CD4-positive, alpha-beta memory T cell (primary cell): Measurements from ENCODE around the gene COL23A1. TPM values are rescaled to one million over a fixed set of nuclear protein-coding genes. Genes with fewer than 3 reads are reported as not detected.

ENCODE experiments used
- CTCF ChIA-PET: fragments of 350-600 bp; sonication (Branson Sonifier 250); formaldehyde crosslinking; loops from one replicate; lab custom pipeline; 2021; ENCODE audit warnings: inconsistent platforms; ENCODE audit not compliant: partially characterized antibody; lab: Charles Lee
- POLR2A ChIA-PET: fragments of 350-600 bp; sonication (Branson Sonifier 250); formaldehyde crosslinking; loops from one replicate; lab custom pipeline; 2021; ENCODE audit not compliant: partially characterized antibody; lab: Charles Lee
- DNase-seq, 5 donors: peaks; one replicate each; pipeline versions ENCODE4 v3.0.0 to v3.0.0-alpha.2; 2020 to 2022; ENCODE audit warnings: mixed read lengths in 1 of 5
- H3K27ac ChIP-seq: one replicate; pipeline ENCODE4 v1.7.0; 2013; ENCODE audit warnings: low read depth, low read length
- H3K27me3 ChIP-seq: 2 replicates; pipeline ENCODE4 v1.7.0; 2013; ENCODE audit warnings: mild to moderate bottlenecking, low read length, moderate library complexity; ENCODE audit not compliant: insufficient read depth
- H3K36me3 ChIP-seq: 2 replicates; pipeline ENCODE4 v1.7.0; 2013; ENCODE audit warnings: mild to moderate bottlenecking, low read length, moderate library complexity; ENCODE audit not compliant: insufficient read depth
- H3K4me1 ChIP-seq: 2 replicates; pipeline ENCODE4 v1.7.0; 2013; ENCODE audit warnings: mild to moderate bottlenecking, low read length, moderate library complexity; ENCODE audit not compliant: insufficient read depth
- H3K4me3 ChIP-seq, 2 donors: one replicate each; pipeline ENCODE4 v1.7.0; 2013; ENCODE audit warnings: low read length in 2 of 2, mild to moderate bottlenecking in 1 of 2
- H3K9me3 ChIP-seq, 2 donors: one replicate each; pipeline ENCODE4 v1.7.0; 2013; ENCODE audit warnings: low read length in 2 of 2, control low read depth in 1 of 2; ENCODE audit not compliant: control insufficient read depth in 1 of 2
- H3K27ac Mint-ChIP-seq, 7 donors: one replicate each; pipeline ENCODE4 v1.8.0; 2020 to 2021; ENCODE audit warnings: mixed read lengths in 7 of 7, mild to moderate bottlenecking in 6 of 7, inconsistent platforms in 3 of 7, moderate library complexity in 3 of 7
- H3K27me3 Mint-ChIP-seq, 2 donors: one replicate each; pipeline ENCODE4 v1.8.0; 2020 to 2021; ENCODE audit warnings: mixed read lengths in 2 of 2
- H3K36me3 Mint-ChIP-seq, 2 donors: one replicate each; pipeline ENCODE4 v1.8.0; 2020 to 2021; ENCODE audit warnings: mixed read lengths in 2 of 2, inconsistent platforms in 1 of 2, mild to moderate bottlenecking in 1 of 2
- H3K4me1 Mint-ChIP-seq, 4 donors: one replicate each; pipeline ENCODE4 v1.8.0; 2020 to 2021; ENCODE audit warnings: mixed read lengths in 4 of 4, mild to moderate bottlenecking in 1 of 4
- H3K4me3 Mint-ChIP-seq, 8 donors: one replicate each; pipeline ENCODE4 v1.8.0; 2020 to 2021; ENCODE audit warnings: mixed read lengths in 8 of 8, mild to moderate bottlenecking in 7 of 8, moderate library complexity in 6 of 8, inconsistent platforms in 3 of 8
- H3K9me3 Mint-ChIP-seq, 8 donors: one replicate each; pipeline ENCODE4 v1.8.0; 2020 to 2021; ENCODE audit warnings: mixed read lengths in 8 of 8, mild to moderate bottlenecking in 5 of 8, inconsistent platforms in 3 of 8, moderate library complexity in 1 of 8
- intact Hi-C: fragments of 100-400 bp; cut with micrococcal nuclease; formaldehyde crosslinking; loops from one replicate; pipeline ENCODE4 v1.15.1; 2023
- polyA plus RNA-seq, 2 donors: library from polyadenylated mRNA; unstranded; fragments of 300-500 nt; fragmentation: Illumina TruSeq; gene quantifications; one replicate each; pipeline ENCODE4 v1.2.3, GENCODE V29; 2021
- total RNA-seq, 2 experiments: library from RNA; stranded (reverse); gene quantifications; one replicate each; pipeline ENCODE4 v1.2.3, GENCODE V29; 2021

COL23A1 gene
- total and polyA plus RNA-seq, 4 experiments from 2014 or later, result 0.17 to 0.25 TPM; not detected in 2

GRCh38 chr5:178572617-178573016 is 17.6 kb downstream of the COL23A1 start:
- Histone ChIP-seq H3K27me3 (no peaks in the 10 kb centered on the region), H3K4me1 (no peaks in the 10 kb centered on the region), H3K4me3 (no peak overlapping the region), H3K9me3 (no peaks in the 10 kb centered on the region), H3K36me3 (no peaks in the 10 kb centered on the region), H3K27ac (no peak overlapping the region)
- Mint-ChIP-seq H3K9me3 (peaks cover 0 to 12% (median 4%) of the 10 kb centered on the region in 8 donors), H3K27me3 (peaks cover 19 to 29% of the 10 kb centered on the region in 2 donors), H3K27ac (no peak overlapping the region), H3K36me3 (no peaks in the 10 kb centered on the region), H3K4me1 (peaks cover 0 to 1% (median 0%) of the 10 kb centered on the region in 4 donors), H3K4me3 (no peak overlapping the region)
- DNase-seq, result no peak
- ChIA-PET POLR2A (no interaction called here), CTCF (no interaction called here)
- intact Hi-C loops, result no loop called here

GRCh38 chr5:178569485-178569884 is 20.7 kb downstream of the COL23A1 start:
- no peaks in the 10 kb centered on the region for H3K36me3 Mint-ChIP-seq
- H3K9me3 Mint-ChIP-seq, result peaks cover 0 to 12% (median 4%) of the 10 kb centered on the region in 8 donors
- Histone ChIP-seq H3K36me3 (no peaks in the 10 kb centered on the region), H3K4me3 (no peak overlapping the region), H3K27ac (no peak overlapping the region), H3K4me1 (no peaks in the 10 kb centered on the region), H3K27me3 (peaks cover 4% of the 10 kb centered on the region), H3K9me3 (no peaks in the 10 kb centered on the region)
- H3K4me1 Mint-ChIP-seq, result no peaks in the 10 kb centered on the region
- DNase-seq, result no peak
- intact Hi-C loops, result no loop called here
- H3K27me3 Mint-ChIP-seq, result peaks cover 14 to 23% of the 10 kb centered on the region in 2 donors
- POLR2A ChIA-PET, result no interaction called here
- no peak overlapping the region for H3K27ac Mint-ChIP-seq
- CTCF ChIA-PET, result no interaction called here
- H3K4me3 Mint-ChIP-seq, result no peak overlapping the region

- peaks cover 18 to 21% of the 10 kb centered on the region in 2 donors for H3K27me3 Mint-ChIP-seq
- CTCF ChIA-PET, result no interaction called here
- POLR2A ChIA-PET, result no interaction called here
Measured at GRCh38 chr5:178564811-178565550, 25.2 kb downstream of the COL23A1 start.

DNA sequence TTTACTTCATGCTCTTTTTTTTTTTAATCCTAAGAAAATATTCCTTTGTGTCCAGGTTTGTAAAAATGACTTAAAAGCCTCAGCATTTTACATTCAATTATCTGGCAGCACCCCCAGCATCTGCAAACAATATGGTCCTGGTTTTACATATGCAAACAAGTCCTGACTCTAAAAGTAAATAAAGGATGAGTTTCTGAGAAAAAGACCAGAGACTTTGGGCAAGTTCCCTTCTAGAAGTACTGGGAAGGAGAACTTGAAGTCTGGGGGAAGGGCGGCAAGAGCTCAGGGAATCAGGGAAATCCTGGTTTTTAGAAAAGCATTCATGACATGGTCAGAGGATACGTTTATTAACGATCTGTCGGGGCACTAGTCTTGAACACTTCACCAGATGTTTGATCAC is 25.8 kb downstream of the COL23A1 start:
- peaks cover 0 to 4% (median 0%) of the 10 kb centered on the region in 8 donors for H3K9me3 Mint-ChIP-seq
- H3K27me3 Mint-ChIP-seq, result peaks cover 20 to 21% of the 10 kb centered on the region in 2 donors
- ChIA-PET POLR2A (no interaction called here), CTCF (no interaction called here)
- no peak for DNase-seq
- peaks cover 0 to 3% (median under 1%) of the 10 kb centered on the region in 4 donors for H3K4me1 Mint-ChIP-seq
- H3K36me3 Mint-ChIP-seq, result no peaks in the 10 kb centered on the region
- no peak overlapping the region for H3K27ac ChIP-seq
- no peak overlapping the region for H3K4me3 Mint-ChIP-seq
- no peaks in the 10 kb centered on the region for H3K4me1 ChIP-seq
- intact Hi-C loops, result no loop called here
- H3K36me3 ChIP-seq, result no peaks in the 10 kb centered on the region
- peaks cover 4% of the 10 kb centered on the region for H3K27me3 ChIP-seq
- no peak overlapping the region for H3K4me3 ChIP-seq
- no peak overlapping the region for H3K27ac Mint-ChIP-seq
- no peaks in the 10 kb centered on the region for H3K9me3 ChIP-seq

More at GRCh38 chr5:178564811-178565550, 25.2 kb downstream of the COL23A1 start:
- peaks cover 0 to 3% (median under 1%) of the 10 kb centered on the region in 4 donors for H3K4me1 Mint-ChIP-seq
- Histone ChIP-seq H3K27me3 (peaks cover 4% of the 10 kb centered on the region), H3K4me1 (no peaks in the 10 kb centered on the region), H3K9me3 (no peaks in the 10 kb centered on the region), H3K4me3 (no peak overlapping the region), H3K36me3 (no peaks in the 10 kb centered on the region), H3K27ac (no peak overlapping the region)
- peaks cover 0 to 4% (median 0%) of the 10 kb centered on the region in 8 donors for H3K9me3 Mint-ChIP-seq
- no peak overlapping the region for H3K27ac Mint-ChIP-seq
- no peak for DNase-seq
- H3K36me3 Mint-ChIP-seq, result no peaks in the 10 kb centered on the region
- no peak overlapping the region for H3K4me3 Mint-ChIP-seq
- intact Hi-C loops, result no loop called here

- Histone ChIP-seq H3K4me1 (no peaks in the 10 kb centered on the region), H3K36me3 (no peaks in the 10 kb centered on the region), H3K27ac (no peak overlapping the region), H3K27me3 (peaks cover 4% of the 10 kb centered on the region), H3K4me3 (no peak overlapping the region), H3K9me3 (no peaks in the 10 kb centered on the region)
- H3K36me3 Mint-ChIP-seq, result no peaks in the 10 kb centered on the region
- no peak overlapping the region for H3K27ac Mint-ChIP-seq
- ChIA-PET POLR2A (no interaction called here), CTCF (interaction anchor here (0.7 kb wide), 1 partner anchor 326 kb away, joined by 4 read pairs; no protein-coding TSS in a partner anchor)
- H3K4me3 Mint-ChIP-seq, result no peak overlapping the region
- no peak for DNase-seq
- peaks cover 0 to 3% (median under 1%) of the 10 kb centered on the region in 4 donors for H3K4me1 Mint-ChIP-seq
- intact Hi-C loops, result no loop called here
- peaks cover 21 to 23% of the 10 kb centered on the region in 2 donors for H3K27me3 Mint-ChIP-seq
- H3K9me3 Mint-ChIP-seq, result peaks cover 0 to 4% (median 0%) of the 10 kb centered on the region in 8 donors
Measured at GRCh38 chr5:178563621-178564020, 26.6 kb downstream of the COL23A1 start.

- H3K27ac ChIP-seq, result no peak overlapping the region
- Mint-ChIP-seq H3K27ac (no peak overlapping the region), H3K27me3 (peaks cover 19 to 23% of the 10 kb centered on the region in 2 donors), H3K4me3 (no peak overlapping the region), H3K9me3 (peaks cover 0 to 4% (median 0%) of the 10 kb centered on the region in 8 donors), H3K36me3 (no peaks in the 10 kb centered on the region), H3K4me1 (peaks cover 0 to 3% (median under 1%) of the 10 kb centered on the region in 4 donors)
- DNase-seq, result no peak
- CTCF ChIA-PET, result no interaction called here
- H3K4me1 ChIP-seq, result no peaks in the 10 kb centered on the region
- POLR2A ChIA-PET, result no interaction called here
- no peaks in the 10 kb centered on the region for H3K36me3 ChIP-seq
- H3K27me3 ChIP-seq, result peaks cover 4% of the 10 kb centered on the region
- H3K4me3 ChIP-seq, result no peak overlapping the region
- intact Hi-C loops, result no loop called here
- H3K9me3 ChIP-seq, result no peaks in the 10 kb centered on the region
Measured at GRCh38 chr5:178561746-178562264, 28.4 kb downstream of the COL23A1 start.

DNA sequence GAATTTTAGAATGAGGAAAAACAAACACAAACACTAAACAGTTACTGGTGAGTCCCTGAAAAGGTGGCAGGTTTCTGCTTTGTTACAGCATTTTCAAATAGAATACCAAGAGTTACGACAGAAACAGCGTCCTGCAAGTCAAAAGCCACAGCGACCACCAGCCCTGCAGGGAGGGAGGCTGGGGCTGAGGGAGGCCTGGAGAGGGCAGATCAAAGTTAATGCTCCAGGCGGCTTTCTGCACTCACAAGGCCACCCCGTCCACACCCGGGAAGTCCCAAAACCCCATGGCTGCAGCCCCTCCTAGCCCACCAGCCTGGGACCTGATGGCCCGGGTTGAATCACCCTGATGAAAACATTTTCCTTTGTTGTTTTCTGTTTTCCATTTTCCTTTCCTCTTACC is 29.3 kb downstream of the COL23A1 start:
- no peaks in the 10 kb centered on the region for H3K36me3 Mint-ChIP-seq
- no peaks in the 10 kb centered on the region for H3K4me1 ChIP-seq
- POLR2A ChIA-PET, result no interaction called here
- H3K9me3 Mint-ChIP-seq, result peaks cover 0 to 4% (median 0%) of the 10 kb centered on the region in 8 donors
- CTCF ChIA-PET, result no interaction called here
- H3K4me3 Mint-ChIP-seq, result no peak overlapping the region
- no peak for DNase-seq
- no peaks in the 10 kb centered on the region for H3K9me3 ChIP-seq
- H3K27ac ChIP-seq, result no peak overlapping the region
- peaks cover 4% of the 10 kb centered on the region for H3K27me3 ChIP-seq
- no peak overlapping the region for H3K4me3 ChIP-seq
- no peaks in the 10 kb centered on the region for H3K36me3 ChIP-seq
- intact Hi-C loops, result no loop called here
- no peak overlapping the region for H3K27ac Mint-ChIP-seq
- peaks cover 19 to 23% of the 10 kb centered on the region in 2 donors for H3K27me3 Mint-ChIP-seq
- peaks cover 0 to 3% (median under 1%) of the 10 kb centered on the region in 4 donors for H3K4me1 Mint-ChIP-seq
